ENCODE data around the gene MT1A.
"Not testable (repeated sequence)": the region's sequence is repeated elsewhere in the genome, so short reads cannot be mapped to it uniquely, and the experiment has no call there.

The MT1A gene

GRCh38 chr16:56658327-56658875, 19.9 kb downstream of the MT1A start:
- DNase-seq (ENCODE audit: low read depth), result no peak

GRCh38 chr16:56662357-56663354, 24.2 kb downstream of the MT1A start:
- no peak for DNase-seq (ENCODE audit: low read depth)

GRCh38 chr16:56664506-56664905, 26.0 kb downstream of the MT1A start:
- DNase-seq (ENCODE audit: low read depth), result no peak

- not testable (repeated sequence) for DNase-seq (ENCODE audit: low read depth)
Observed at GRCh38 chr16:56665286-56666261, 27.1 kb downstream of the MT1A start.

- DNase-seq (ENCODE audit: low read depth), result no peak
Observed at GRCh38 chr16:56667581-56668571, 29.4 kb downstream of the MT1A start, which contains the start of gene MT1G. MT1G (minus strand) TSS chr16:56668065; CDS start chr16:56667993, 72 bp downstream.

GRCh38 chr16:56669005-56669839, 30.8 kb downstream of the MT1A start, which contains the start of gene MT1H:
MT1H (plus strand) TSS chr16:56669814; CDS start chr16:56669885, 71 bp downstream.
- DNase-seq (ENCODE audit: low read depth), result no peak

GRCh38 chr16:56669840-56670619, 31.6 kb downstream of the MT1A start:
- no peak for DNase-seq (ENCODE audit: low read depth)

GRCh38 chr16:56670620-56670934, 32.1 kb downstream of the MT1A start:
- no peak for DNase-seq (ENCODE audit: low read depth)

GRCh38 chr16:56671691-56672090, 33.2 kb downstream of the MT1A start:
- not testable (repeated sequence) for DNase-seq (ENCODE audit: low read depth)

GRCh38 chr16:56672171-56672570, 33.7 kb downstream of the MT1A start:
- DNase-seq (ENCODE audit: low read depth), result not testable (repeated sequence)

GRCh38 chr16:56672761-56673536, 34.5 kb downstream of the MT1A start:
- DNase-seq (ENCODE audit: low read depth), result no peak

- no peak for DNase-seq (ENCODE audit: low read depth)
Observed at GRCh38 chr16:56673921-56674320, 35.5 kb downstream of the MT1A start.

- not testable (repeated sequence) for DNase-seq (ENCODE audit: low read depth)
Observed at GRCh38 chr16:56674570-56674969, 36.1 kb downstream of the MT1A start.

GRCh38 chr16:56675685-56676210, 37.3 kb downstream of the MT1A start:
- DNase-seq (ENCODE audit: low read depth), result peak; percentile 49

- DNase-seq (ENCODE audit: low read depth), result no peak
Observed at GRCh38 chr16:56677474-56677873, 39.0 kb downstream of the MT1A start.

- no peak for DNase-seq (ENCODE audit: low read depth)
Observed at GRCh38 chr16:56679078-56679730, 40.7 kb downstream of the MT1A start.

- no peak for DNase-seq (ENCODE audit: low read depth)
Observed at GRCh38 chr16:56679818-56680217, 41.4 kb downstream of the MT1A start.
